GM12864 (cell line): ENCODE results near the gene ZDHHC5.
"Not testable (repeated sequence)": the region's sequence is repeated elsewhere in the genome, so short reads cannot be mapped to it uniquely, and the experiment has no call there.

ENCODE experiments used
- DNase-seq: peaks from one replicate; pipeline ENCODE4 v3.0.0-alpha.2; 2011; ENCODE audit warnings: low read depth
- H3K4me3 ChIP-seq: 2 replicates; pipeline ENCODE4 v1.5.1; 2011; ENCODE audit warnings: mild to moderate bottlenecking, low read depth, low read length, control low read depth
- TF ChIP-seq, protein P1 (sequence below): IDR thresholded peaks from 2 replicates; pipeline ENCODE4 v1.5.1; 2011; ENCODE audit warnings: low read depth, mild to moderate bottlenecking, moderate library complexity, low read length, control low read depth, inconsistent platforms; ENCODE audit errors: missing control alignments

Gene ZDHHC5

DNA sequence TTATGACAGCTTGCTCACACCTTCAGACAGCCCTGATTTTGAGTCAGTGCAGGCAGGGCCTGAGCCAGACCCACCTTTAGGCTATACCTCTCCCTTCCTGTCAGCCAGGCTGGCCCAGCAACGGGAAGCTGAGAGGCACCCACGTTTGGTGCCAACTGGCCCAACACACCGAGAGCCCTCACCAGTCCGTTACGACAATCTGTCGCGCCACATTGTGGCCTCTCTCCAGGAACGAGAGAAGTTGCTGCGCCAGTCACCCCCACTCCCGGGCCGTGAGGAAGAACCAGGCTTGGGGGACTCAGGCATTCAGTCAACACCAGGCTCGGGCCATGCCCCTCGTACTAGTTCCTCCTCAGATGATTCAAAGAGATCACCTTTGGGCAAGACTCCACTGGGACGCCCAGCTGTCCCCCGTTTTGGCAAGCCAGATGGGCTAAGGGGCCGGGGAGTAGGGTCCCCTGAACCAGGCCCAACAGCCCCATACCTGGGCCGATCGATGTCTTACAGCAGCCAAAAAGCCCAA is 31.0 kb downstream of the ZDHHC5 start:
- H3K4me3 ChIP-seq, result no peak overlapping the region
- TF ChIP-seq, protein P1, sequence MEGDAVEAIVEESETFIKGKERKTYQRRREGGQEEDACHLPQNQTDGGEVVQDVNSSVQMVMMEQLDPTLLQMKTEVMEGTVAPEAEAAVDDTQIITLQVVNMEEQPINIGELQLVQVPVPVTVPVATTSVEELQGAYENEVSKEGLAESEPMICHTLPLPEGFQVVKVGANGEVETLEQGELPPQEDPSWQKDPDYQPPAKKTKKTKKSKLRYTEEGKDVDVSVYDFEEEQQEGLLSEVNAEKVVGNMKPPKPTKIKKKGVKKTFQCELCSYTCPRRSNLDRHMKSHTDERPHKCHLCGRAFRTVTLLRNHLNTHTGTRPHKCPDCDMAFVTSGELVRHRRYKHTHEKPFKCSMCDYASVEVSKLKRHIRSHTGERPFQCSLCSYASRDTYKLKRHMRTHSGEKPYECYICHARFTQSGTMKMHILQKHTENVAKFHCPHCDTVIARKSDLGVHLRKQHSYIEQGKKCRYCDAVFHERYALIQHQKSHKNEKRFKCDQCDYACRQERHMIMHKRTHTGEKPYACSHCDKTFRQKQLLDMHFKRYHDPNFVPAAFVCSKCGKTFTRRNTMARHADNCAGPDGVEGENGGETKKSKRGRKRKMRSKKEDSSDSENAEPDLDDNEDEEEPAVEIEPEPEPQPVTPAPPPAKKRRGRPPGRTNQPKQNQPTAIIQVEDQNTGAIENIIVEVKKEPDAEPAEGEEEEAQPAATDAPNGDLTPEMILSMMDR, result no peak
- no peak for DNase-seq

DNA sequence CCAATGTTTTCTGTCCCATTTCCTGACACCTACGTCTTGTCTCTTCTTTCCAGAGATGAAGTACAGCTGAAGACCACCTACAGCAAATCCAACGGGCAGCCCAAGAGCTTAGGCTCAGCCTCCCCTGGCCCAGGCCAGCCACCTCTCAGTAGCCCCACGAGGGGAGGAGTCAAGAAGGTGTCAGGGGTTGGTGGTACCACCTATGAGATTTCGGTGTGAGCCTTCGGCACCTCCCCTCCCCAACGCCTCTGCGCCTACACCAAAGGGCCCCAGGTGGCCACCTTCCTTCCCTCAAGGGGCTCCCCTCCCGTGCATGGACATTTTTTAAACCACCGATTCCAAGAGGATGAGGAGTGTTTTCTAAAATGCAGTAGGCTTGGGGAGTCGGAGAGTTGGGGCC is 31.9 kb downstream of the ZDHHC5 start:
- TF ChIP-seq, protein P1, result no peak
- no peak for DNase-seq
- no peak overlapping the region for H3K4me3 ChIP-seq

DNA sequence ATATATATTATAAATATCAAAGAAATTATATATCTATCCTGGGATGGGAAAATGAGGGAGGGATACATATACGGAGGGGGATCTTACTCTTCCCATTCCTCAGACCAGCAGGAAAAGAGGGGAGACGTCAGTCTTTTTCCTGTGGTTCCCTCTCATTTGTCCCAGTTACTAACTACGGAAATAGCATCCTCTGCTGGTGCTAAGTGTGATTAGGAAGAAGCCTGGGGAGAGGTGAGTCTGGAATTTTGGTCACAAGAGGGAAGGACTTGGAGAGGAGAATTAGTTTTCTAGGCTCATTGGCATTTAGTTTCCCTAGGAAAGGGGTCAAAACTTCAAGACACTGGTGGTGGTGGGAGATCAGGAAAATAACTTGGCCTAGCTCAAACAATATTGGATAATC is 32.5 kb downstream of the ZDHHC5 start:
- TF ChIP-seq, protein P1, result no peak
- no peak for DNase-seq
- no peak overlapping the region for H3K4me3 ChIP-seq

DNA sequence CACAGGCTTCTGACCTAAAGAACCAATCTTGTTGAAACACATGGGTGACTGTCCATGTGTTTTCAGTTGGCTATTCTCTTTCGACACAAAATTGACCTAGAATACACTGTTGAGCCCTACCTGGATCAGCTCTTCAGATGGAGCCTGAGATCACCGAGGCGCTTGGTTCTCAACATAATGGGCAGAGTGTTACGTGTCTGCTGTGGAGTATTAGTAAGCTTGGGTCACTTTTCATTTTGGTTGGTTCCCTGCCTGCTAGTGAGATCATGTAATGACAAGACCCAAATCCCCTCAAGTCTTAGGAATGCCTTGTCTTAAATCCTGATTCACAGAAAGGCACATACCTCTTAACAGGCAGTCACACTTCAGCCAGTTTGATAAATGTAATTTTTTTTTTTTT is 35.4 kb downstream of the ZDHHC5 start:
- H3K4me3 ChIP-seq, result no peak overlapping the region
- TF ChIP-seq, protein P1, result no peak
- no peak for DNase-seq

DNA sequence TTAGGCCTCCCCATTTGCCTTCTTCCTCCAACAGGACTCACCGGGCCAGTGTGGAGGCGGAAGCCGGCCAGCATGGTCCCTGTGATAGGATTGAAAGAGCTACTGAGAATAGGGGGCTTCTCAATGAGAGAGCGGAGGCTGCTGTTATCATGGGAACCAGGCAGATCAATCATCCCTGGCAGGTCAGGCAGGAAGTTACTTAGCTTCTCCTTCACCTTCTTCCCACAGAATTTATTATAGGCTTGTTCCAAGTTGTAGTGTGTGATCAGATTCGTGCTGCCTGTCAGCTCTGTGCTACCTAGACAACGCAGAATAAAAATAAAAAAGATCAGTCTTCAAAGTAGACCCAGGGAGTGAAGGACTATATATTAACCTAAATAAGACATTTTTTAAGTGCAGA is 37.0 kb downstream of the ZDHHC5 start:
- DNase-seq, result no peak
- TF ChIP-seq, protein P1, result no peak
- H3K4me3 ChIP-seq, result no peak overlapping the region

DNA sequence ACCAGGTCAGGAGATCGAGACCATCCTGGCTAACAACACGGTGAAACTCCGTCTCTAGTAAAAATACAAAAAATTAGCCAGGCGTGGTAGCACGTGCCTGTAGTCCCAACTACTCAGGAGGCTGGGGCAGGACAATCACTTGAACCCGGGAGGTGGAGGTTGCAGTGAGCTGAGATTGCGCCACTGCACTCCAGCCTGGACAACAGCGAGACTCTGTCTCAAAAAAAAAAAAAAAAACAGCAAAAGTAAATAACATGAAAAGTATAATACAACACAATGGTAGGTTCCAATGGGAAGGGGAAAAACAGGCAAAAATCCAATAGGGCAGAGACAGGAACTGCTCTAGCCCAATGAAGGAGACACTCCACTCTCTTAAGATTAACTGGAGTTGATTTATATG is 37.5 kb downstream of the ZDHHC5 start:
- H3K4me3 ChIP-seq, DNase-seq: not testable (repeated sequence)

DNA sequence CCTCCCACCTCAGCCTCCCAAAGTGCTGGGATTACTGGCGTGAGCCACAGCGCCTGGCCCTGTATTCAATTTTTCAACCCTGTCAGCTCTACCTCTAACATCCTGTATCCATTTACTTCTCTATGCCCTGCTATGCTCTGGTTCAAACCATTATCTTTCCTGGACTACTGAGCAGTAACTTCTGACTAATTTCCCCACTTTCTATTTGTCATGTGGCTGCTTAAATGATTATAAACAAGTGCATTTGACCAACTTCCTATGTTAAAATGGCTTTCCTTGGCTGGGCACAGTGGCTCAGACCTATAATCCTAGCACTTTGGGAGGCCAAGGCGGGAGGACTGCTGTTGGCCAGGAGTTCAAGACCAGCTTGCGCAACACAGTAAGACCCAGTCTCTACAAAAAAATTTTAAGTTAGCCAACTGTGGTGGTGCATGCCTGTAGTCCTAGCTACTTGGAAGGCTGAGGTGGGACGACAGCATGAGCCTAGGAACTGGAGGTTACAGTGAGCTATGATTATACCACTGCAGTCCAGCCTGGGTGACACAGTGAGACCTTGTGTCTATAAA is 42.0 kb downstream of the ZDHHC5 start:
- TF ChIP-seq, protein P1, result no peak
- no peak overlapping the region for H3K4me3 ChIP-seq
- no peak for DNase-seq
